ENCODE measurements around the gene DPH7. TPM values are rescaled to one million over a fixed set of nuclear protein-coding genes. Genes with fewer than 3 reads are reported as not detected.
"Not testable (repeated sequence)": the region's sequence is repeated elsewhere in the genome, so short reads cannot be mapped to it uniquely, and the experiment has no call there.

The DPH7 gene
- total and polyA plus RNA-seq, 7 donors = 6.5 to 43.6 (median 28.9) TPM

DNA sequence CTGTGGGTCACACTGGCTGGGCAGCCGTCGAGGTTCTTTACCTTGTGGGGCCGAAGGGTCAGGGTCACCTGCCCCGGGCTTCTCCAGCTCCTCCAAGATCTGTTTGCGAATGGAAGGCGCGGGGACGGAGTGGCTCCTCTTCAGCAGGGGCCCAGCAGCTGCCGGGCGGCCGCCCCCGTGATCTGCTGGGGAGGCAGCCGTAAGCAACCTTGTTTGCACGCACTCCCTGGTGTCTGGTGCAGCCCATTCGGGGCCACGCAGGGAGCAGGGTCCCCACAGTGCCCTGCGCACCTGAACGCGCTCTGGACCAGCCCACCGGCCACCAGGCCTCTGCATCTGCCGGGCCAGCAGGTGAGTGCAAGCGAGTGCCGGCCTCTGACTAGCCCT is 63.4 kb downstream of the DPH7 start:
- Histone ChIP-seq H3K4me1 (no peaks in the 10 kb centered on the region), H3K27me3 (no peaks in the 10 kb centered on the region), H3K36me3 (peaks cover 0 to 4% (median 0%) of the 10 kb centered on the region in 4 donors), H3K4me3 (no peak overlapping the region), H3K9me3 (no peaks in the 10 kb centered on the region), H3K27ac (no peak overlapping the region)
- WGBS, 2 donors = 89 to 93% methylated on average over 23 of the region's 23 CpGs
- TF ChIP-seq, protein P1, sequence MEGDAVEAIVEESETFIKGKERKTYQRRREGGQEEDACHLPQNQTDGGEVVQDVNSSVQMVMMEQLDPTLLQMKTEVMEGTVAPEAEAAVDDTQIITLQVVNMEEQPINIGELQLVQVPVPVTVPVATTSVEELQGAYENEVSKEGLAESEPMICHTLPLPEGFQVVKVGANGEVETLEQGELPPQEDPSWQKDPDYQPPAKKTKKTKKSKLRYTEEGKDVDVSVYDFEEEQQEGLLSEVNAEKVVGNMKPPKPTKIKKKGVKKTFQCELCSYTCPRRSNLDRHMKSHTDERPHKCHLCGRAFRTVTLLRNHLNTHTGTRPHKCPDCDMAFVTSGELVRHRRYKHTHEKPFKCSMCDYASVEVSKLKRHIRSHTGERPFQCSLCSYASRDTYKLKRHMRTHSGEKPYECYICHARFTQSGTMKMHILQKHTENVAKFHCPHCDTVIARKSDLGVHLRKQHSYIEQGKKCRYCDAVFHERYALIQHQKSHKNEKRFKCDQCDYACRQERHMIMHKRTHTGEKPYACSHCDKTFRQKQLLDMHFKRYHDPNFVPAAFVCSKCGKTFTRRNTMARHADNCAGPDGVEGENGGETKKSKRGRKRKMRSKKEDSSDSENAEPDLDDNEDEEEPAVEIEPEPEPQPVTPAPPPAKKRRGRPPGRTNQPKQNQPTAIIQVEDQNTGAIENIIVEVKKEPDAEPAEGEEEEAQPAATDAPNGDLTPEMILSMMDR (IDR thresholded peaks at IDR 0.05) = no peak
- TF ChIP-seq EP300 (IDR thresholded peaks at IDR 0.05) = no peak
- TF ChIP-seq POLR2AphosphoS5 (IDR thresholded peaks at IDR 0.05) = no peak
- TF ChIP-seq POLR2A (IDR thresholded peaks at IDR 0.05) = no peak
- DNase-seq = no peak
- intact Hi-C loops (cut with DNase I) = no loop called here

DNA sequence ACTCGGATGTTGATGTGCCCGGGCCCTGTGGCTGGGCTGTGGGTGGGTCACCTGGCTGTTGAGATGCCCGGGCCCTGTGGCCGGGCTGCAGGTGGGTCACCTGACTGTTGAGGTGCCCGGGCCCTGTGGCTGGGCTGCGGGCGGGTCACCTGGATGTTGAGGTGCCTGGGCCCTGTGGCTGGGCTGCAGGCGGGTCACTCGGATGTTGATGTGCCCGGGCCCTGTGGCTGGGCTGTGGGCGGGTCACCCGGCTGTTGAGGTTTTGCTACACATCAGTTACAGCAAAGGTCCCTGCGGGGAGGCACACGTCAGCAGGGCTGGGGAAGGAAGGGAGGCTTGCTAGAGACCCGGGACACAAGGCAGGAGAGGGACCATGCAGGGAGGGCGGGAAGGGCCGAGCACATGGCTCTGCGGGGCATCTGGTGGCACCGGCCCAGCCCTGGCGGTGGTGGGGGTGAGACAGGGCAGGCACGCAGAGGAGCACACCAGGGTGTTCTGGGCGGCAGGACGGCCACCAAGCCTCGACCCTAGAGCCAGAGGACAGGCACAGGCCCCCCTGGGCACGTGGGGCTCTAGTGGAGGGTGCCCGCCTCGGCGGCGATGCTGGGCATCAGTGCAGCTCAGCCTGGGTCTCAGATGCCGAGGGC is 63.9 kb downstream of the DPH7 start:
- no peak for DNase-seq
- WGBS, 2 donors = 90 to 93% methylated on average over 28 to 30 of the region's 30 CpGs
- Histone ChIP-seq H3K4me1 (no peaks in the 10 kb centered on the region), H3K9me3 (no peaks in the 10 kb centered on the region), H3K27ac (no peak overlapping the region), H3K27me3 (no peaks in the 10 kb centered on the region), H3K4me3 (no peak overlapping the region), H3K36me3 (peaks cover 0 to 4% (median 0%) of the 10 kb centered on the region in 4 donors)
- no peak for TF ChIP-seq POLR2AphosphoS5 (IDR thresholded peaks at IDR 0.05)
- TF ChIP-seq, protein P1 (IDR thresholded peaks at IDR 0.05) = no peak
- TF ChIP-seq POLR2A (IDR thresholded peaks at IDR 0.05) = no peak
- TF ChIP-seq EP300 (IDR thresholded peaks at IDR 0.05) = no peak
- intact Hi-C loops (cut with DNase I) = no loop called here

DNA sequence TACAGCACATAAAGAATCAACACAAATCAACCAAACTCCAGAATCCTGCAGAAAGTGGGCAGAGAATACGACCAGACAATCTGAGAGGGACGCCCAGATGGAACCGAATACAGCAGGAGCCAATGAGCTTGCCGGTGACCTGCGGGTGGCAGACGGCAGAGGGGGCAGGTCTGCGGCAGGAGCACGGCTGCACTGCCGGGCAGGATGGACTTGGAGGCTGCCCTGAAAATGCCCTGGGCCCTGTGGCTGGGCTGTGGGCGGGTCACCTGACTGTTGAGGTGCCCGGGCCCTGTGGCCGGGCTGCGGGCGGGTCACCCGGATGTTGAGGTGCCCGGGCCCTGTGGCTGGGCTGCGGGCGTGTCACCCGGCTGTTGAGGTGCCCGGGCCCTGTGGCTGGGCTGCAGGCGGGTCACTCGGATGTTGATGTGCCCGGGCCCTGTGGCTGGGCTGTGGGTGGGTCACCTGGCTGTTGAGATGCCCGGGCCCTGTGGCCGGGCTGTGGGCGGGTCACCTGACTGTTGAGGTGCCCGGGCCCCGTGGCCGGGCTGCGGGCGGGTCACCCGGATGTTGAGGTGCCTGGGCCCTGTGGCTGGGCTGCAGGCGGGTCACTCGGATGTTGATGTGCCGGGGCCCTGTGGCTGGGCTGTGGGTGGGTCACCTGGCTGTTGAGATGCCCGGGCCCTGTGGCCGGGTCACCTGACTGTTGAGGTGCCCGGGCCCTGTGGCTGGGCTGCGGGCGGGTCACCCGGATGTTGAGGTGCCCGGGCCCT is 64.7 kb downstream of the DPH7 start:
- WGBS, 2 donors = 28 to 79% methylated on average over 42 of the region's 42 CpGs
- H3K27ac ChIP-seq; H3K36me3 ChIP-seq; H3K4me1 ChIP-seq; intact Hi-C loops (cut with DNase I); DNase-seq; H3K27me3 ChIP-seq; H3K4me3 ChIP-seq; H3K9me3 ChIP-seq: not testable (repeated sequence)

DNA sequence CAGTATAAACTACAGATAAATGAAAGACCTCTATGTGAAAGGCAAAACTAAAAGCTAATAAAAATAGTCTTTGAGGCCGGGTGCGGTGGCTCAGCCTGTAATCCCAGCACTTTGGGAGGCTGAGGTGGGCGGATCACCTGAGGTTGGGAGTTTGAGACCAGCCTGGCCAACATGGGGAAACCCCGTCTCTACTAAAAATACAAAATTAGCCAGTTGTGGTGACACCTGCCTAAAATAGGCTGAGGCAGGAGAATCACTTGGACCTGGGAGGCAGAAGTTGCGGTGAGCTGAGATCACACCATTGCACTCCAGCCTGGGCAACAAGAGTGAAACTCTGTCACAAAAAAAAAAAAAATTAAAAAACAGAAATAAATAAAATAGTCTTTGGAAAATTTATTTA is 65.6 kb downstream of the DPH7 start:
- H3K9me3 ChIP-seq; DNase-seq; H3K36me3 ChIP-seq; H3K4me3 ChIP-seq; H3K27me3 ChIP-seq; intact Hi-C loops (cut with DNase I); H3K4me1 ChIP-seq; H3K27ac ChIP-seq: not testable (repeated sequence)
- WGBS, 2 donors = 88 to 91% methylated on average over 5 of the region's 5 CpGs

DNA sequence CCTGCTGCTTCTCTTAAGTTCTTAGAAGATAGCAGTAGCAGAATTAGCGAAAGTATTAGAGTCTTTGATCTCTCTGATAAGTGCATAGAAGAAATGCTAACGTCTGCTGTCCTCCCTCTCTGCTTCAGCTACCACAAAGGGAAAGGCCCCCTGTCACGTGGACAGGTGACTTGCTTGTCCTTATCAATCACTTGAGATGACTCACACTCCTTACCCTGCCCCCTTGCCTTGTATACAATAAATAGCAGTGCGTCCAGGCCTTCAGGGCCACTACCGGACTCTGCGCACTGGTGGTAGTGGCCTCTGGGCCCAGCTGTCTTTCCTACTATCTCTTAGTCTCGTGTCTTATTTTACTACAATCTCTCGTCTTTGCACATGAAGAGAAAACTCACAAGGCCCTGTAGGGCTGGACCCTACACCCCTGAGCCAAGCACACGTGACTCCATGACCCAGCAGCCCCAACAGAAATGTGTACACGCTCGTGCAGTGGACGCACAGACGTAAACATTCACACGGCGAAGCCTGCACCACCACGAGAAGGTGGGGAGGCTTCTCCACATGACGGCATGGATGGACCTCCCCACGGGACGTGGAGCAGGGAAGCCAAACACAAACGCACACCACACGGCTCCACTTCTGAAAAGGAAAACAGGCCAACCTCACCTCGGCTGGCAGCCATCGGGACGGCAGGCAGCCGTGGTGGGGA is 66.8 kb downstream of the DPH7 start:
- peaks cover 0 to 4% (median 0%) of the 10 kb centered on the region in 4 donors for H3K36me3 ChIP-seq
- H3K9me3 ChIP-seq = no peaks in the 10 kb centered on the region
- no peaks in the 10 kb centered on the region for H3K27me3 ChIP-seq
- TF ChIP-seq POLR2A (IDR thresholded peaks at IDR 0.05) (no peak), EP300 (IDR thresholded peaks at IDR 0.05) (no peak), POLR2AphosphoS5 (IDR thresholded peaks at IDR 0.05) (no peak)
- TF ChIP-seq, protein P1 (IDR thresholded peaks at IDR 0.05) = no peak
- H3K27ac ChIP-seq = no peak overlapping the region
- peak; percentile 10 for DNase-seq
- intact Hi-C loops (cut with DNase I) = no loop called here
- WGBS, 2 donors = 88 to 91% methylated on average over 25 of the region's 25 CpGs
- no peak overlapping the region for H3K4me3 ChIP-seq
- no peaks in the 10 kb centered on the region for H3K4me1 ChIP-seq

DNA sequence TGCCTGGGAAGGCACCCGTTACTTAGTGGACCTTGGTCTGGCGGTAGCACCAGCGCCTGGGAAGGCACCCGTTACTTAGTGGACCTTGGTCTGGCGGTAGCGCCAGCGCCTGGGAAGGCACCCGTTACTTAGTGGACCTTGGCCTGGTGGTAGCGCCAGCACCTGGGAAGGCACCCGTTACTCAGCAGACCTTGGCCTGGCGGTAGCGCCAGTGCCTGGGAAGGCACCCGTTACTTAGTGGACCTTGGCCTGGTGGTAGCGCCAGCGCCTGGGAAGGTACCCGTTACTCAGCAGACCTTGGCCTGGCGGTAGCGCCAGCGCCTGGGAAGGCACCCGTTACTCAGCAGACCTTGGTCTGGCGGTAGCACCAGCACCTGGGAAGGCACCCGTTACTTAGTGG is 67.6 kb downstream of the DPH7 start:
- H3K27ac ChIP-seq; intact Hi-C loops (cut with DNase I): not testable (repeated sequence)

More for the DNA sequence above, 67.6 kb downstream of the DPH7 start:
- not testable (repeated sequence) for H3K4me3 ChIP-seq, H3K27me3 ChIP-seq, H3K36me3 ChIP-seq, H3K9me3 ChIP-seq, H3K4me1 ChIP-seq
- DNase-seq = peak; percentile 43
- 85 to 94% methylated on average over 22 of the region's 22 CpGs for WGBS, 2 donors

All from sigmoid colon (tissue), 7 donors.